GM21529 (cell line): Measurements from ENCODE around the gene COMMD9.
"Not testable (repeated sequence)": the region's sequence is repeated elsewhere in the genome, so short reads cannot be mapped to it uniquely, and the experiment has no call there.

ENCODE experiments used
- ATAC-seq: cut with Tn5 transposase; IDR thresholded peaks from one replicate; pipeline ENCODE4 v1.9.1; 2021; ENCODE audit not compliant: unreplicated experiment

The COMMD9 gene

DNA sequence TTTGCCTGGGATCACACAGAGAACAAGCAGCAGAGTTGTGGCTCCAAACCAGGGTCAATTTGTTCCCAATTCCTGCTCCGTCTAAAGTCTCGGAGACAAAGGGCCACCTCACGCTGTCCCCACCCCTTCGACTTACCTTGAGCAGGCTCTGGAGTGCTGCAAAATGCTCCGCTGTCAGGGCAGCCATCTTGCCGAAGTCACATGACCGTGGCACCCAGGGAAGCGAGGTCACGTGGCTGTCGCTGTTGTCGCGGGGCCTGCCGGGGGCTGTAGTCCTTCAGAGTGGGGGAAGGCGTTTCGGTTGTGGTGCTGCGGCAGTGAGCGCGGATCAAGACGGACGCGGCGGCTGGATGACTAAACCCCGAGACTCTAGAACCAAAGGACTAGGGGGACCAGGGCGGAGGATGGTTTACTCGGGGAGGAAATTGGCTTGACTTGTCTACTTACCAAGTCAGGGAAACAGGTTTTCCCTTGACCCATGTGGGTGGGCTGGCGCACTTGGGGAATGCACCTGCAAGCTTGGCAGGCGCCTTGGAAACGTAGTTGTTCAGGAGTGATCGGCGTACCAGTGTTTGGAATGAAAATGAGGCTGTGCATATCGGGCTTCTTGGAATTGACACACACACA lies at the start of gene COMMD9:
TSS of gene COMMD9 (minus strand) at position 199 of the 627 bp plus-strand sequence. CDS start at position 187, 12 bp downstream.
- ATAC-seq: peak; percentile 99

DNA sequence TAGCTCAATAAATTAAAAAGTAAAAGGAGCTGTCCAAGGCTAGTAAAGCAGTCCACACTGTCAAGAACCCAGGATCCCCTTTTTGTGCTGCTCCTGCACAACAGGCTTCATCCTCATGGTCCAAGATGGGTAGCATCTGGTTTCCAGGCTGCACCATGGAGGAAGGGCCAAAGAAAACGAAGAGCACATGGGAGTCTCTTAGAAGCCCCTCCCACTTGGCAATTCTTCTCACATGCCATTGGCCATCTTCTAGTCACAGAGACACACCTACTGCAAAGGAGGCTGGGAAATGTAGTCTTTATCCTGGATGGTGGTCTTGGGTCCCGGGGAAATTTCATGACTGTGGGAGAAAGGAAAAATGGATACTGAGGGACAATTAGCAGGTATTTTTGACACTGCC lies 44.7 kb upstream of the COMMD9 start:
- ATAC-seq: peak; percentile 68

DNA sequence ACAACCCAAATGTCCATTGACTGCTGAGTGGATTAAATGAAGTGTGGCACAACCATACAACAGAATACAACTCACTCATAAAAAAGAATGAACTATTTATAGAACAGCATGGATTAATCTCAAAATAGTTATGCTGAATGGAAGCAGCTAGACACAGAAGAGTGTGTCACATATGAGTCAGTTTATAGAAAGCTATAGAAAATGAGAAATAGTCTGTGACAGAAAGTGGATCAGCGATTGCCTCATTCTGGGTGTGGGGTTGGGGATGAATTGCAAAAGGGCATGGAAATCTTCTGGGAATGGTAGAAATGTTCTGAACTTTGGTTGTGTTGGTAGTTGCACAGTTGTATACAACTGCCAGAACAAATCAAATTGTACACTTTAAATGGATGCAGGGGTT lies 44.2 kb upstream of the COMMD9 start:
- ATAC-seq: no peak

DNA sequence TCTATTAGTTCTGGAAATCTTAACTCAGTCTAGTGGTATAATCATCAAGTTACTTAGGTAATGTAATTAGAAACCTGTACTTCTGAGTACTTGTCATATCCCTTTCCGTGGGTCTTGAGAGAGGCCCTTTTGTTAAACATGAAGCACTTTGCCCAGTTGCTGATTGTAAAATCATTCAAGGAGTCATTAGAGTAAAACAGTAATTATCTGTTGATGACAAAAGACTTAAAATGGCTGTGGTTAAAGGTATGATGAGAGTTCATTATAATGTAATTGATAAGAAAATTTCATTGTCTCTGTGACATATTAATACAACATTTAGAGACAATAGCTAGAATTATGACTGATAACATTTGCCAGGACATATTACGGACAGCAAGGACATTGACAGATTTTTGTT lies 41.2 kb upstream of the COMMD9 start:
- no peak for ATAC-seq

DNA sequence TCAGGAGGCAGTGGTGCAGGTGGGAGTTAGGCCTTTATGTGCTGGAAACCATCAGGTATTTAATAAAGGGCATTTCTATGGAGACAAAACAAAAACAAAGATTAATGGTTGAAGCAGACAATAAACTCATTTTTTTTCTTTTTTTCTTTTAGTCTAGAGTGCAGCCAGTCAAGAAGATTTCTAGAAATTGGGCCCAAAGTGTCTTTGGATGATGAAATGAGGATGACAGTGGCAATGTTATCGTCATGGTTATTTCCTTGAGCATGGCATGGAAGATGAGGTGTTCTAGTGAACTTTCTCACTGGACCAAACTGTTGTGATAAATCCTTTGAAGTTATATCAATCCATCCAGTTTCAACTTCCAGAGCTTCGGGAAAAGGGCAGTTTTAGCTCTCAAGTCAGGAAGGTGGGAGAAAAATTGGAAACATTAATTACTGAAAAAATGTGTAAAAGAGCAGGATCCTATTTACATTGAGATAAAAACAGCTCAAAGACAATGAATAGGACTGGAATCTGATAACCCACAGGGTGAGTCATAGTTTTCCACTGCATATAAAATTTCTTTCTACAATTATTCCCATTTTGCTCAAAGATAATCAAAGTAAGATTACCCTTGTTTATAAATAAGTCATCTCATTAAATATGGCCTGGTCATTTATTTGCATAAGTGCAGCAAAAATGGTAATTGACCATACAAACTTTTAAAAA lies 39.9 kb upstream of the COMMD9 start:
- no peak for ATAC-seq

DNA sequence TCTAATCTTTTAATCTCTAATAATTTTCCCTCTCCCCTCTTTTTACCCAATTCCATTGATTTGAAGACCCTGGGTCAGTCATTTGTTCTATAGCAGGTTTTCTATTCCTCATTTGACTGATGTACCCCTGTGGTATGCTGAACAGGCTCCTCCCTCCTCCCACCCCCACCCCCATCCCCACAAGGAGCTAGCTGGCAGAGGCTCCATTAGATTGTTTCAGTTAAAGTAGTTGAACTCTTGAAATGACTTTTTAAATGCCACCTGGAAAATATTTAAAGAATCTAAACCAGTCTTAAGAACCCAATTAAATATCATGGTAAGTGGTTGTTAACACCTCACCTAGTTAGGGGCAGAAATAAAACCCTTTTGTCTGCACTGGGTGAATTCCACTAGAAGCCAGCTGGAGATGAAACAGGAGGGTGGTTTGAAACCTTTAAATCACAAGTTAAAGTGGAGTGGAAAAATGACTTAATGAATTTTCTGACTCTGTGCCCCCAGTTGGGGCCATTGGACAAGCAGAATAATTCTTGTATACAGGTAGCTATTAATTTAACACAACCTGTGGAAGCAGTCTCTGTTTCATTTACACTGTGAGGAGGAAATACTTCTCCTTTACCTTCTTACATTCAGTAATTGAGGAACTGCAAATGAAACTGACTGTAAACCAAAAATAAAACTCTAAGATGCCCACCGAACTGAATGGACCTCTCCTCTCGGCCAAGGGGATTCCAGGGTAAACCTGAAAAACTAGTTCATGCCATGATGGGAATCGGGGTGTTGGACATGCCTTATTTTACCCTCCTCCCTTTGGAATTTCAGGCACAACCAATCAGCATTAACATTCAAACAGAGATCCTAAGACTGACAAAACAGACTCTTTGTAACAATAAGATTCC lies 37.5 kb upstream of the COMMD9 start:
- no peak for ATAC-seq

DNA sequence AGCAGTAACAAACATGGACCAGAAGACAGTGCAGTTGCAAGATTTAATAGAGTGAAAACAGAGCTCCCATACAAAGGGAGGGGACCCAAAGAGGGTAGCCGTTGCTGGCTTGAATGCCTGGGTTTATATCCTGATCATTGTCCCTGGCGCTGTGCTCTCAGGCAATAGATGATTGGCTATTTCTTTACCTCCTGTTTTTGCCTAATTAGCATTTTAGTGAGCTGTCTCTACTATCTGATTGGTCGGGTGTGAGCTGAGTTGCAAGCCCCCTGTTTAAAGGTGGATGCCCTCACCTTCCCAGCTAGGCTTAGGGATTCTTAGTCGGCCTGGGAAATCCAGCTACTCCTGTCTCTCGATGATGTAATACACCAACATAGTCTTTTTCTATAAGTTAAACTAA lies 36.2 kb upstream of the COMMD9 start:
- ATAC-seq: not testable (repeated sequence)

DNA sequence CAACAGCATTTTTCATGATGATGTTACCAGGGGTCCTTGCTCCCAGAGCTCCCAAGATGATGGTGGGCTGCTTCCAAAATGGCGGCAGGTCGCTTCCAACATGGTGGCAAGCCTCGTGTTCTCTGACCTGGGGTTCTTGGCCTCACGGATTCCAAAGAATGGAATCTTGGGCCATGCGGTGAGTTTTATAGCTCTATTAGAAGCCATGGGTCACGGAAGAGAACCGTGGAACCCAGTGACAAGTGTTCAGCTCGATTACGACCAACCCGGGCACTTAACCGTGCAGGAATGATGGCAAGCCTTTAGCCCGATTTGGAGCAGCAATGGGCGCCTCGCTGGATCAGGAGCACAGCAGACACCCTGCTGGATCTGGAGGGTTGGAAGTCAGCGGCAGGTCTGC lies 35.7 kb upstream of the COMMD9 start:
- ATAC-seq: not testable (repeated sequence)

DNA sequence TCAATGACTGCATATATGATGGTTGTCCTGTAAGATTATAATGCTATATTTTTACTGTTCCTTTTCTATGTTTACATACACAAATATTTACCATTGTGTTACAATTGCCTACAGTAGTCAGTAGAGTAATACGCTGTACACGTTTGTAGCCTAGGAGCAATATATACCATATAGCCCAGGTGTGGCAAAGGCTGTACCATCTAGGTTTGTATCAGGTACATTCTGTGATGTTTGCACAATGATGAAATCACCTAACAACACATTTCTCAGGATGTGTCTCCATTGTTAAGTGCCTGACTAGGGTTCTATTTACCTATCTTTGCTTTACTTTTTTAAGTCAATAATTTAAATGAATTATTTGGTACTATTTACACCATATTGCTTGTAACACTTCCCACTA lies 28.8 kb upstream of the COMMD9 start:
- ATAC-seq: no peak

DNA sequence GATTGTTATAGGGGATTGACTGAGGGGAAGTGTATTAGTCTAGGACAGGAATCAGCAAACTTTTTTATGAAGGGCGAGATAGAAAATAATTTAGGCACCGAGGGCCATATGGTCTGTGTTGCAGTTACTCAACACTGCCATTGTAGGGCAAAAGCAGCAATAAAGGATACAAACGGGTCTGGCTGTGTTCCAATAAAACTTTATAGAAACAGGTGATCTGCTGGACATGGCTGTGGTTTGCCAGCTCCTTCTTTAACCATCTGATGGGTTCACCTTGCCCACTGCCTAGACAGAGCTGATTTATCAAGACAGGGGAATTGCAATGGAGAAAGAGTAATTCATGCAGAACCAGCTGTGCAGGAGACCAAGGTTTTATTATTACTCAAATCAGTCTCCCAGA lies 26.8 kb upstream of the COMMD9 start:
- ATAC-seq: no peak

DNA sequence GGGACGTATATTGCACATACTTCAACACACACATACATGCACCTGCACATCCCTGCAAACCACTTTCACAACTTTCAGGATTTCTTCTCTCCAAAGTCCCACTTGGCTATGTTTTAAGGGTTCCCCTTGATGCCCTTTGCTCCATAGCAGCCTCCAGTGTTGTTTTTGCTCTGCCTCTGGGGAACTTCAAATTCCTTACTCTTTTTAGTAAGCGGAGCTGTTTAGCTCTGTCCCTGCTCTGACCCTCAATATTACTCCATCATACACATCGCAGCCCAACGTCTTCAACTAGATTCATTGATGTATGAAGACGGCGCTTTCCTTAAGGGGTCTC lies 25.2 kb upstream of the COMMD9 start:
- ATAC-seq: no peak

DNA sequence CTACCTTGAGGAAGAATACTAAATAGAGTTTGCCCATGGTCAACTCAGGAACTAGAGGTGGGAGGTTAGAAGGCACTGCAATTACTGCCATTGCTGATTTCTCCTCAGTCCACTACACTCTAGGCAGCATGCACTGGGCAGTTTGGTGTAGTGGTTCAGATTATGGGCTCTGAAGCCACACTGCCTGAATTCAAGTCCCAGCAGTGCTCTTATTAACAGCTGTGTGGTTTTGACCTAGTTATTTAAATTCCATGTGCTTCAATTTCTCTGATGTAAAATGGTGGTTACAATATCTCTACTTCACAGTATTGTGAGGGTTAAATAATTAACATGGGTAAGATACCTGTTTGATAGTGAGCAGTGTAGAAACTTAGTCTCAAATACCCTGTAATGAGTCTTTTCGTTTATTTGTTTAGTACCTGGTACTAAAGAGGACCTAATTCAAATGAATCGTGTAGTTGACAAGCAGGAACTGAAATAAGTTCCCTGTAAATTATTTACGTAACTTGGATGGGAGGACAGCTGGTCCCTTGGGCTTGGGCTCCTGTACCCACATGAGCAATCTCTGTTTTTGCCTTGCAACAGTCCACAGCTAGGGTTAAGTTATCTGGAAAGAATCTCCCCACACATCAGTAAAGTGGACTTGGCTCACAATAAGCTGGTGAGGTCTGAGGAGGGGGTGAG lies 24.7 kb upstream of the COMMD9 start:
- no peak for ATAC-seq

DNA sequence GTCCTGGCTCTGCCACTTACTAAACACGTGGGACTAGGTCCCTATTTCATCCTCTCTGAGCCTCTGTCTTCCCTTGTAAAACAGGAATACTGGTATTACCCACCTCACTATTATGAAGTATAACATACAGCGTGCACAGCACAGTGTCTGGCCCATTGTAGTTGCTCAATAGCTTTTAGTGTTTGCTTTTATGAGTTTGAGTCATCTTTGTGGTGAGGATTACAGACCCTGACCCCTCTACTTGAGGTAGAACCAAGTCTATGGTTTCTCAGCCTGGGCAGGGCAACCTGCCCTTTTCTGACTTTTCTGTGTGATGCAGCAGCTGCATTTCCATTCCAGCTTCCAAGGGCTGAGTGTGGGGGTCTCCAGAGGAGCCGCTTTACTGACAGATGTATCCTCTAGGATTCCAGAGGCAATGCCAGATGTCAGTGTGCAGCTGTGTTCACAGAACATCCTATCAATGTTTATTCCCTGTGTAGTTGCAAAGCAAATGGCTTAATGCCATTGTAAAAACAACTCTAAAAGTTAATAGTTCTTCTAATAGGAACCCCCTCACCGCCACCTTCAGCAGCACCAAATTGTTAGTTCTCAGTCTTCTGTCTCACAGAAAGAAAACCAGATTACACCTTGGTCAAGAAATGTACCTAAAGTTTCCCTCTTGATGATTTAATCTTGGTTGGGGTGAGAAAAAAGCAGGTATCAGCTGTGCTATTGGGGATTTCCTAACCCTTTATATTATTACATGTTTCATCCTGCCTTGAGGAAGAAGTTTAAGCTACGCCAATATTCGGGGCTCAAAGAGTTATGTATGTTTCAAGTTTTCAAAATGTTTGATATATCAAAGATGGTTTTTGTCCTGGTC lies 23.6 kb upstream of the COMMD9 start:
- ATAC-seq: no peak

DNA sequence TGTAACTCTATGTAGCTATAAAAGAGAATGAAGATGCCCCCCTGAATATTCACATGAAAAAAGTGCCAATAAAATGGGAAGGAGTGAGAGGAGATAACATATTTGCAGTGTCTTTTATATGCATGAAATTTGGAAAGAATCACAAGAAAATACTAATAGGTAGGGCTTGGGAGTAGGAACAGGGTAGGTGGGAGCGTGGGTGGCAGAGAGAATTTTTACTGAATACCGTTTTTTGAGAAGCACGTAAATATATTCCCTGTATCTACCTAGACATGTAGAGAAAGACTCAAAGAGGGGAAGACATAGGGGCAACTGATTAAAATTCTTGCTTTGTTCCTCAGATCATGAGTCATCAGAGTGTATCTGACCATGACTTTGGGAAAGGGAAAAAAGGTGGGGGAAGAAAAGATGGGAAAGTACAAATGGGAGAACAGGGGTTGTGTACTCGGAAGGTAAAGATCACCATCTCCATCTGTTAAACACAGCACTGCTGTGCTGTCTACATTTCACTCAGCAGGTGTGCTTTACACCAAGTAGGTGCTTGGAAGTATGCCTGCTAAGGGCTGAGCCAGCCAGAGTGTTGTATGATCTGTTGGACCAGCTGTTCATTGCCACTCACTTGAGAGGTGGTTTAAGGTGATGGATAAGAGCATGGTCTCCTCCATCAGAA lies 22.8 kb upstream of the COMMD9 start:
- no peak for ATAC-seq

DNA sequence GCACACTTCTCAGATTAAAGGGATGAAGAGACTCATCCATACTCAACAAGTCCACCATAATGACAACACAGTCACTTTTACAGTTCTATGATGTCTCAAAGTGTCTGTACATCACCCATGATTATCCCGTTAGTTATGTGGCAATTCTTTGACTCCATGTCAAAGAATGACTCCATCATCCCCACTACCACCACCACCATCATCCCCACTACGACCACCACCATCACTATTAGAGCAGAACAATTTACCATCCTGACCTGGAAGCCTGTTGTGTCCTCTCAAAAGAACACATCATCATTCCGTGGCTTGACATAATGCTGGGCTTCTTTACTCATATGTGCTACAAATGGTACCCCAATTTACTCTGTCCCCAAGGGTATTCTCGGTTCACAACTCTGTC lies 20.6 kb upstream of the COMMD9 start:
- ATAC-seq: no peak

DNA sequence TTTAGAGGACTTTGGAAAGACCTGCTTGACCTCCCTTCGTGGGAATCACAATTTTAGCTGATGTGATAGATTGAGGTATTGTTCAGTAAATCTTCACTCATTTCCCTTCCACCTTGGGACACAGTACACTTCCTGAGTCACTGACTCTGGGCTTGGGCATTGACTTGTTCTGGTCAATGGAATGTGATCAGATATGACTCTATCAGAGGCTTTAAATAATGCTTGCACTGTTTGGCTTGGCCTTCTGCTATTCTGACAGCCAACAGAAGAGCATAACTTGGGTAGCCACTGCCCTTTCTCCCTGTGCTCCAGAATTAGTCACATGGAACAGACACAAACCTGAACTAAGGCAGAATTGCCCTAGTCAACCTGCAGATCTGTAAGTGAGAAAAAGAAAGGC lies 19.4 kb upstream of the COMMD9 start:
- ATAC-seq: no peak

DNA sequence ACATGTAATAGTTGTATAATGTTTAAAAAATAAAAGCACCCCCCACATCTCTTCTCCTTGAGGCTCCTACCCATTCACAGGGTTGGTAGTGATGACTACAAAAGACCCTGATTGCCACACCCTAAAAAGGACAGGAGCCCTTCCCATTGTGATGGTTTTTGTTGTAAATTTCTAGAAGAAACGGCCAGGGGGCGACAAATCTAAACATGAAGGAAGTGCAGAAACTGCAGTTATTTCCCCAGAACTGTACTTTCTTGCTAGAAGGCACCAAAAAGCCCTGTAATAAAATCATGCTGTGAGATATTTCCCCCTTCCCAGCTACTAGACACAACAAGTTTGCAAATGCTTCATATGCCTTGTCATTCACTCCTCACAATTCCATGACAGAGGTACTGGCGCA lies 17.7 kb upstream of the COMMD9 start:
- no peak for ATAC-seq

DNA sequence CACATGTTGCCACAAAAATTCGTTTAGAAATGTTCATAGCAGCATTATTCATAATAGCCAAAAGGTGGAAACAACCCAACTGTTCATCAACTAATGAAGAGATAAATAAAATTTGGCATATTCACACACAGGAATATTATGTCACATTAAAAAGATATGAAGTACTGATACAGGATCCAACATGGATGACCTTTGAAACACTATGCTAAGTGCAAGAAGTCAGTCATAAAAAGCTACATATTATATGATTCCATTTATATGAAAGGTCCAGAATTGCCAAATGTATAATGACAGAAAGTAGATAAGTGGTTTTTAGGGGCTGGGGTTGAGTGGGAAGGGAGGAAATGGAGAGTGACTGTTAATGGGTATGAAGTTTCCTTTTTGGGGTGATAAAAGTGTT lies 15.8 kb upstream of the COMMD9 start:
- ATAC-seq: no peak

DNA sequence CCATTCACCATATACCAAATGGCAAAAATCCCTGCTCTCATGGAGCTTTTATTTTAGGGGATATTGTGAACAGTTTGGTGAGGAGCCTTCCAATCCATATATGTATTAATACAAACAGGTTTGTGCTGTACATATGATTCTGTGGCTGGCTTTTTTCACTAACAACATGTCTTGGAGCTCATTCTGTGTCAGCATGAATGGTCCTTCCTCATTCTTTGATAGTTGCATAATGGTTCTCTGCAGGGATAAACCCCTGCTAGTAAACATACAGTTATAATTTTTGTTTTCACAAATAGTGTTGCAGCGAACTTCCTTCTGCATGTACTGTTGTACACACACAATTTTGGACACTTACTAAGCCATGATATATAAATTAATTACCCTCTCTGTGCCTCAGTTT lies 15.1 kb upstream of the COMMD9 start:
- ATAC-seq: no peak

DNA sequence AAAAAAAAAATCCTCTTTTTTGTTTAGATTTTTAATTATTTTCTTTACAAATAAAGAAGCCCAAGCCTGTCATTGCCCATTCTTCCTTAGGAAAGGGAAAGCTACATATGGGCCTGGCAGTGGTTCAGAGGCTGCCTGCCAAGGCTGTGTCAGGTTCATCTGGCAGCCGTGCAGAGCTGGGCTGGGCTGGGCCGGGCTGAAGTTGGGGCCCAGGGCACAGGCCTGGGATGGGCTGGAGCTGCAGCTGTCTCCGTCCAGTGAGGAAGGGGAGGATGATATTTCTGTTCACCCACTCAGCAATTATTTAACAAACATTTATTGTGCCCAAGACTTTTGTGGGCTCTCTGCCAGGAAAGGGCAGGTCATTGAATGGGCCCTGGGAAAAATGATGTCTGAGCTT lies 11.4 kb upstream of the COMMD9 start:
- no peak for ATAC-seq
